HEK293 (cell line): ENCODE results near the gene ARPC5L.
A peak's percentile ranks its signal among the peaks of the same experiment; 100 is the strongest.

Experiments
- BCL11B ChIP-seq: fragments of 450-650 bp; formaldehyde crosslinking; IDR thresholded peaks from 2 replicates; pipeline ENCODE4 v1.5.1; 2016; ENCODE audit warnings: low read depth, missing biosample characterization, missing genetic modification characterization
- KLF7 ChIP-seq: fragments of 450-650 bp; formaldehyde crosslinking; IDR thresholded peaks from 2 replicates; pipeline ENCODE4 v1.5.1; 2016; ENCODE audit warnings: missing biosample characterization, missing genetic modification characterization, borderline replicate concordance
- KLF9 ChIP-seq: fragments of 450-650 bp; formaldehyde crosslinking; IDR thresholded peaks from 2 replicates; pipeline ENCODE4 v1.5.1; 2016; ENCODE audit warnings: missing biosample characterization, missing genetic modification characterization, low read depth
- SCRT1 ChIP-seq: fragments of 450-650 bp; formaldehyde crosslinking; IDR thresholded peaks from 2 replicates; pipeline ENCODE4 v1.5.1; 2016; ENCODE audit warnings: missing biosample characterization, missing genetic modification characterization, borderline replicate concordance
- SCRT2 ChIP-seq: fragments of 450-650 bp; formaldehyde crosslinking; IDR thresholded peaks from 2 replicates; pipeline ENCODE4 v1.5.1; 2016; ENCODE audit warnings: missing biosample characterization, missing genetic modification characterization
- TRIM28 ChIP-seq: IDR thresholded peaks from 2 replicates; pipeline ENCODE4 v1.6.1; 2011; ENCODE audit warnings: low read length, control low read depth, borderline replicate concordance
- YY1 ChIP-seq: fragments of 450-650 bp; formaldehyde crosslinking; IDR thresholded peaks from 2 replicates; pipeline ENCODE4 v1.5.1; 2018; ENCODE audit warnings: missing biosample characterization, missing genetic modification characterization
- ZBTB44 ChIP-seq: fragments of 450-650 bp; IDR thresholded peaks from 2 replicates; pipeline ENCODE4 v1.5.1; 2018; ENCODE audit warnings: missing biosample characterization, mild to moderate bottlenecking, missing genetic modification characterization
- ZEB2 ChIP-seq: fragments of 450-650 bp; formaldehyde crosslinking; IDR thresholded peaks from 2 replicates; pipeline ENCODE4 v1.5.1; 2016; ENCODE audit warnings: missing biosample characterization, missing genetic modification characterization
- ZFP3 ChIP-seq: fragments of 450-650 bp; formaldehyde crosslinking; IDR thresholded peaks from 2 replicates; pipeline ENCODE4 v1.5.1; 2016; ENCODE audit warnings: low read depth, missing biosample characterization, missing genetic modification characterization
- ZFP37 ChIP-seq: fragments of 450-650 bp; formaldehyde crosslinking; IDR thresholded peaks from 2 replicates; pipeline ENCODE4 v1.5.1; 2016; ENCODE audit warnings: missing biosample characterization, missing genetic modification characterization
- ZNF133 ChIP-seq: fragments of 450-650 bp; formaldehyde crosslinking; IDR thresholded peaks from 2 replicates; pipeline ENCODE4 v1.5.1; 2016; ENCODE audit warnings: missing biosample characterization, missing genetic modification characterization
- ZNF138 ChIP-seq: fragments of 450-650 bp; formaldehyde crosslinking; IDR thresholded peaks from 2 replicates; pipeline ENCODE4 v1.5.1; 2016; ENCODE audit warnings: missing biosample characterization, missing genetic modification characterization, borderline replicate concordance
- ZNF155 ChIP-seq: fragments of 450-650 bp; formaldehyde crosslinking; IDR thresholded peaks from 2 replicates; pipeline ENCODE4 v1.5.1; 2016; ENCODE audit warnings: missing biosample characterization, missing genetic modification characterization
- ZNF16 ChIP-seq: fragments of 450-650 bp; formaldehyde crosslinking; IDR thresholded peaks from 2 replicates; pipeline ENCODE4 v1.5.1; 2016; ENCODE audit warnings: low read depth, missing biosample characterization, missing genetic modification characterization
- ZNF175 ChIP-seq: fragments of 450-650 bp; formaldehyde crosslinking; IDR thresholded peaks from 2 replicates; pipeline ENCODE4 v1.5.1; 2016; ENCODE audit warnings: missing biosample characterization, missing genetic modification characterization
- ZNF18 ChIP-seq: fragments of 450-650 bp; formaldehyde crosslinking; IDR thresholded peaks from 2 replicates; pipeline ENCODE4 v1.5.1; 2016; ENCODE audit warnings: missing biosample characterization, missing genetic modification characterization
- ZNF202 ChIP-seq: fragments of 450-650 bp; formaldehyde crosslinking; IDR thresholded peaks from 2 replicates; pipeline ENCODE4 v1.5.1; 2016; ENCODE audit warnings: missing biosample characterization, missing genetic modification characterization, borderline replicate concordance
- ZNF211 ChIP-seq: fragments of 450-650 bp; formaldehyde crosslinking; IDR thresholded peaks from 2 replicates; pipeline ENCODE4 v1.5.1; 2016; ENCODE audit warnings: low read depth, missing biosample characterization, missing genetic modification characterization
- ZNF274 ChIP-seq, 2 experiments: fragments of 200-500 bp in 1 of 2; fragments of 450-650 bp in 1 of 2; sonication (Bioruptor generic) in 1 of 2; formaldehyde crosslinking in 1 of 2; IDR thresholded peaks; 2 replicates each; pipeline versions ENCODE4 v1.5.1 to v1.6.1; 2014 to 2016; ENCODE audit warnings: borderline replicate concordance in 1 of 2, inconsistent platforms in 1 of 2, low read length in 1 of 2, missing biosample characterization in 1 of 2, missing genetic modification characterization in 1 of 2
- ZNF426 ChIP-seq: fragments of 450-650 bp; formaldehyde crosslinking; IDR thresholded peaks from 2 replicates; pipeline ENCODE4 v1.5.1; 2017; ENCODE audit warnings: missing biosample characterization, missing genetic modification characterization, mild to moderate bottlenecking, inconsistent platforms, moderate library complexity
- ZNF501 ChIP-seq: fragments of 450-650 bp; formaldehyde crosslinking; IDR thresholded peaks from 2 replicates; pipeline ENCODE4 v1.5.1; 2016; ENCODE audit warnings: missing biosample characterization, missing genetic modification characterization
- ZNF549 ChIP-seq: fragments of 450-650 bp; IDR thresholded peaks from 2 replicates; pipeline ENCODE4 v1.5.1; 2018; ENCODE audit warnings: missing biosample characterization, missing genetic modification characterization, mild to moderate bottlenecking, inconsistent platforms, moderate library complexity
- ZNF558 ChIP-seq: fragments of 450-650 bp; formaldehyde crosslinking; IDR thresholded peaks from 2 replicates; pipeline ENCODE4 v1.5.1; 2016; ENCODE audit warnings: missing biosample characterization, missing genetic modification characterization
- ZNF561 ChIP-seq: fragments of 450-650 bp; IDR thresholded peaks from 2 replicates; pipeline ENCODE4 v1.5.1; 2018; ENCODE audit warnings: missing biosample characterization, missing genetic modification characterization, borderline replicate concordance
- ZNF629 ChIP-seq: fragments of 450-650 bp; formaldehyde crosslinking; IDR thresholded peaks from 2 replicates; pipeline ENCODE4 v1.5.1; 2017; ENCODE audit warnings: missing biosample characterization, missing genetic modification characterization
- ZNF639 ChIP-seq: fragments of 450-650 bp; formaldehyde crosslinking; IDR thresholded peaks from 2 replicates; pipeline ENCODE4 v1.5.1; 2016; ENCODE audit warnings: missing biosample characterization, missing genetic modification characterization
- ZNF664 ChIP-seq: fragments of 450-650 bp; formaldehyde crosslinking; IDR thresholded peaks from 2 replicates; pipeline ENCODE4 v1.5.1; 2016; ENCODE audit warnings: missing biosample characterization, missing genetic modification characterization
- ZNF670 ChIP-seq: fragments of 450-650 bp; formaldehyde crosslinking; IDR thresholded peaks from 2 replicates; pipeline ENCODE4 v1.5.1; 2016; ENCODE audit warnings: missing biosample characterization, missing genetic modification characterization, low read depth
- ZNF701 ChIP-seq: fragments of 450-650 bp; formaldehyde crosslinking; IDR thresholded peaks from 2 replicates; pipeline ENCODE4 v1.5.1; 2016; ENCODE audit warnings: missing biosample characterization, missing genetic modification characterization
- ZNF76 ChIP-seq: fragments of 450-650 bp; formaldehyde crosslinking; IDR thresholded peaks from 2 replicates; pipeline ENCODE4; 2016; ENCODE audit warnings: low read depth, missing biosample characterization, missing genetic modification characterization, borderline replicate concordance
- ZNF768 ChIP-seq: fragments of 450-650 bp; formaldehyde crosslinking; IDR thresholded peaks from 2 replicates; pipeline ENCODE4 v1.5.1; 2018; ENCODE audit warnings: missing biosample characterization, mild to moderate bottlenecking, missing genetic modification characterization
- ZNF785 ChIP-seq: fragments of 450-650 bp; formaldehyde crosslinking; IDR thresholded peaks from 2 replicates; pipeline ENCODE4 v1.5.1; 2016; ENCODE audit warnings: missing biosample characterization, missing genetic modification characterization
- TF ChIP-seq, protein P1 (sequence below): fragments of 450-650 bp; formaldehyde crosslinking; IDR thresholded peaks from 2 replicates; pipeline ENCODE4 v1.5.1; 2016; ENCODE audit warnings: missing biosample characterization, missing genetic modification characterization
- TF ChIP-seq, protein P2 (sequence below): fragments of 450-650 bp; formaldehyde crosslinking; IDR thresholded peaks from 2 replicates; pipeline ENCODE4 v1.5.1; 2016; ENCODE audit warnings: missing biosample characterization, missing genetic modification characterization

ARPC5L gene

GRCh38 chr9:124835026-124835557 is 26.8 kb upstream of the ARPC5L start (continued):
- no peak for TF ChIP-seq ZNF639 (tag by site-specific recombination)
- no peak for TF ChIP-seq ZNF561 (tag by site-specific recombination)
- no peak for TF ChIP-seq ZNF133 (tag by site-specific recombination)
- no peak for TF ChIP-seq ZNF211 (tag by site-specific recombination)
- no peak for TF ChIP-seq ZNF701 (tag by site-specific recombination)
- 0 out of 2 replicates have a peak, but pooled peaks have one; percentile 64 for TF ChIP-seq ZNF558
- TF ChIP-seq ZNF138 (tag by site-specific recombination) = no peak
- TF ChIP-seq KLF9 (tag by site-specific recombination) = no peak
- no peak for TF ChIP-seq ZNF670 (tag by site-specific recombination)
- TF ChIP-seq ZFP3 = no peak
- no peak for TF ChIP-seq YY1 (tag by site-specific recombination)
- TF ChIP-seq ZNF202 (tag by site-specific recombination) = no peak
- TF ChIP-seq, protein P1, sequence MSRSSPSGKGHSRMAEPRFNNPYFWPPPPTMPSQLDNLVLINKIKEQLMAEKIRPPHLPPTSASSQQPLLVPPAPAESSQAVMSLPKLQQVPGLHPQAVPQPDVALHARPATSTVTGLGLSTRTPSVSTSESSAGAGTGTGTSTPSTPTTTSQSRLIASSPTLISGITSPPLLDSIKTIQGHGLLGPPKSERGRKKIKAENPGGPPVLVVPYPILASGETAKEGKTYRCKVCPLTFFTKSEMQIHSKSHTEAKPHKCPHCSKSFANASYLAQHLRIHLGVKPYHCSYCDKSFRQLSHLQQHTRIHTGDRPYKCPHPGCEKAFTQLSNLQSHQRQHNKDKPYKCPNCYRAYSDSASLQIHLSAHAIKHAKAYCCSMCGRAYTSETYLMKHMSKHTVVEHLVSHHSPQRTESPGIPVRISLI (tag by site-specific recombination) = no peak
- no peak for TF ChIP-seq ZNF76 (tag by site-specific recombination)
- no peak for TF ChIP-seq ZNF155 (tag by site-specific recombination)
- TF ChIP-seq SCRT1 (tag by site-specific recombination) = no peak; the same call in 1 of the 2 replicates
- TF ChIP-seq ZNF18 (tag by site-specific recombination) = no peak
- no peak for TF ChIP-seq ZNF664 (tag by site-specific recombination)
- TF ChIP-seq ZNF426 = no peak
- peak; percentile 87 for TF ChIP-seq SCRT2 (tag by site-specific recombination)
- peak; percentile 67; the same call in 1 of the 2 replicates for TF ChIP-seq ZBTB44
- no peak for TF ChIP-seq ZNF549
- TF ChIP-seq ZNF175 = no peak
- TF ChIP-seq BCL11B (tag by site-specific recombination) = no peak
- TF ChIP-seq KLF7 = no peak
- no peak for TF ChIP-seq ZNF274 (IDR thresholded peaks at IDR 0.05; ENCODE audit: low read length)
- TF ChIP-seq ZNF274 (tag by site-specific recombination; IDR thresholded peaks at IDR 0.05; ENCODE audit: borderline replicate concordance) = no peak
- TF ChIP-seq, protein P2, sequence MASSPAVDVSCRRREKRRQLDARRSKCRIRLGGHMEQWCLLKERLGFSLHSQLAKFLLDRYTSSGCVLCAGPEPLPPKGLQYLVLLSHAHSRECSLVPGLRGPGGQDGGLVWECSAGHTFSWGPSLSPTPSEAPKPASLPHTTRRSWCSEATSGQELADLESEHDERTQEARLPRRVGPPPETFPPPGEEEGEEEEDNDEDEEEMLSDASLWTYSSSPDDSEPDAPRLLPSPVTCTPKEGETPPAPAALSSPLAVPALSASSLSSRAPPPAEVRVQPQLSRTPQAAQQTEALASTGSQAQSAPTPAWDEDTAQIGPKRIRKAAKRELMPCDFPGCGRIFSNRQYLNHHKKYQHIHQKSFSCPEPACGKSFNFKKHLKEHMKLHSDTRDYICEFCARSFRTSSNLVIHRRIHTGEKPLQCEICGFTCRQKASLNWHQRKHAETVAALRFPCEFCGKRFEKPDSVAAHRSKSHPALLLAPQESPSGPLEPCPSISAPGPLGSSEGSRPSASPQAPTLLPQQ (tag by site-specific recombination) = no peak
- TF ChIP-seq ZNF629 (tag by site-specific recombination) = no peak
- no peak for TF ChIP-seq ZNF16
- no peak for TF ChIP-seq TRIM28
- TF ChIP-seq ZNF768 (tag by site-specific recombination) = no peak
- no peak for TF ChIP-seq ZNF501 (tag by site-specific recombination)
- no peak for TF ChIP-seq ZFP37 (tag by site-specific recombination)
- TF ChIP-seq ZNF785 (tag by site-specific recombination) = no peak
- no peak for TF ChIP-seq ZEB2 (tag by site-specific recombination)
